Neural cell (in vitro differentiated cells): ENCODE measurements around the gene SLIT3. TPM values are rescaled to one million over a fixed set of nuclear protein-coding genes. Genes with fewer than 3 reads are reported as not detected.

ENCODE experiments used
- H2AFZ ChIP-seq: fragments of 200-600, 300-800 bp; sonication (generic), shearing (Covaris generic); 2 replicates; pipeline ENCODE4 v1.6.0; 2014; ENCODE audit warnings: low read depth, mild to moderate bottlenecking, antibody characterized with exemption, low read length, moderate library complexity
- H3F3A ChIP-seq: fragments of 200-600 bp; shearing (Covaris generic); 2 replicates; pipeline ENCODE4 v1.6.1; 2016; ENCODE audit warnings: mild to moderate bottlenecking, moderate library complexity, mixed read lengths, antibody characterized with exemption, low read length; ENCODE audit not compliant: insufficient read depth, poor library complexity, severe bottlenecking
- H3K27ac ChIP-seq: fragments of 200-600, 300-800 bp; sonication (generic), shearing (Covaris generic); 2 replicates; pipeline ENCODE4 v1.5.1; 2014; ENCODE audit warnings: mild to moderate bottlenecking, low read length, moderate library complexity
- H3K27me3 ChIP-seq: fragments of 300-800, 200-600 bp; sonication (generic), shearing (Covaris generic); 2 replicates; pipeline ENCODE4 v1.6.0; 2014; ENCODE audit warnings: mild to moderate bottlenecking, low read depth, low read length, moderate library complexity; ENCODE audit not compliant: insufficient read depth
- H3K36me3 ChIP-seq: fragments of 300-800, 200-600 bp; sonication (generic), shearing (Covaris generic); 2 replicates; pipeline ENCODE4 v1.5.1; 2014; ENCODE audit warnings: mild to moderate bottlenecking, antibody characterized with exemption, low read length, moderate library complexity; ENCODE audit not compliant: insufficient read depth
- H3K4me2 ChIP-seq: fragments of 300-800, 200-600 bp; sonication (generic), shearing (Covaris generic); 2 replicates; pipeline ENCODE4 v1.6.0; 2014; ENCODE audit warnings: mild to moderate bottlenecking, low read length
- H3K4me3 ChIP-seq: fragments of 300-800, 200-600 bp; sonication (generic), shearing (Covaris generic); 2 replicates; pipeline ENCODE4 v1.5.1; 2014; ENCODE audit warnings: mild to moderate bottlenecking, low read length, moderate library complexity
- H3K79me2 ChIP-seq: fragments of 200-600 bp; shearing (Covaris generic); replicated peaks from 2 replicates; pipeline ENCODE4 v1.6.0; 2014; ENCODE audit warnings: mild to moderate bottlenecking, low read length, moderate library complexity; ENCODE audit not compliant: insufficient read depth
- H3K9ac ChIP-seq: fragments of 300-800, 200-600 bp; sonication (generic), shearing (Covaris generic); 2 replicates; pipeline ENCODE4 v1.6.1; 2016; ENCODE audit warnings: mild to moderate bottlenecking, low read length, mixed read lengths
- H3K9me2 ChIP-seq: fragments of 200-600 bp; shearing (Covaris generic); 2 replicates; pipeline ENCODE4 v1.6.1; 2016; ENCODE audit warnings: mild to moderate bottlenecking, low read length, mixed read lengths; ENCODE audit not compliant: insufficient read depth
- H3K9me3 ChIP-seq: fragments of 200-600, 300-800 bp; sonication (generic), shearing (Covaris generic); 2 replicates; pipeline ENCODE4 v1.6.1; 2016; ENCODE audit warnings: mild to moderate bottlenecking, mixed run types, low read length, moderate library complexity, mixed read lengths
- H4K20me1 ChIP-seq: fragments of 200-600 bp; shearing (Covaris generic); 2 replicates; pipeline ENCODE4 v1.6.1; 2016; ENCODE audit warnings: mild to moderate bottlenecking, mixed run types; ENCODE audit not compliant: insufficient read depth
- CTCF ChIP-seq: fragments of 450-650 bp; IDR thresholded peaks from 2 replicates; pipeline ENCODE4 v1.5.1; 2014; ENCODE audit warnings: antibody characterized with exemption, mild to moderate bottlenecking, moderate library complexity; ENCODE audit not compliant: poor library complexity, severe bottlenecking
- EP300 ChIP-seq: fragments of 450-650 bp; conservative IDR thresholded peaks from 2 replicates; pipeline ENCODE4 v1.6.1; 2014; ENCODE audit warnings: antibody characterized with exemption, mild to moderate bottlenecking, moderate library complexity; ENCODE audit not compliant: poor library complexity, severe bottlenecking
- EZH2 ChIP-seq: fragments of 200-600, 300-800 bp; shearing (Covaris generic), sonication (generic); IDR thresholded peaks from 2 replicates; pipeline ENCODE4 v1.6.1; 2014; ENCODE audit warnings: antibody characterized with exemption, low read length, borderline replicate concordance, mild to moderate bottlenecking; ENCODE audit not compliant: insufficient read depth, poor library complexity, severe bottlenecking
- MXI1 ChIP-seq: fragments of 450-650 bp; conservative IDR thresholded peaks from 2 replicates; pipeline ENCODE4 v1.6.1; 2014; ENCODE audit warnings: antibody characterized with exemption, mild to moderate bottlenecking; ENCODE audit not compliant: poor library complexity, severe bottlenecking
- POLR2AphosphoS5 ChIP-seq: IDR thresholded peaks from 2 replicates; pipeline ENCODE4 v1.6.1; 2012
- RAD21 ChIP-seq: fragments of 450-650 bp; conservative IDR thresholded peaks from 2 replicates; pipeline ENCODE4 v1.6.1; 2014; ENCODE audit warnings: antibody characterized with exemption, mild to moderate bottlenecking, moderate library complexity
- REST ChIP-seq: IDR thresholded peaks from 2 replicates; pipeline ENCODE4 v1.6.1; 2012; ENCODE audit warnings: borderline replicate concordance
- SMC3 ChIP-seq: fragments of 450-650 bp; conservative IDR thresholded peaks from 2 replicates; pipeline ENCODE4 v1.6.1; 2014; ENCODE audit warnings: antibody characterized with exemption, mild to moderate bottlenecking, moderate library complexity; ENCODE audit not compliant: poor library complexity
- TAF1 ChIP-seq: IDR thresholded peaks from 2 replicates; pipeline ENCODE4 v1.6.1; 2012; ENCODE audit warnings: low read depth
- polyA plus RNA-seq: library from polyadenylated mRNA; depleted of rRNA; stranded (reverse); fragments of >200 nt; gene quantifications from 2 replicates; pipeline ENCODE4 v1.2.3, GENCODE V29; 2014

The SLIT3 gene
- polyA plus RNA-seq, 1 donor from 2014 or later, result 1.2 TPM

DNA sequence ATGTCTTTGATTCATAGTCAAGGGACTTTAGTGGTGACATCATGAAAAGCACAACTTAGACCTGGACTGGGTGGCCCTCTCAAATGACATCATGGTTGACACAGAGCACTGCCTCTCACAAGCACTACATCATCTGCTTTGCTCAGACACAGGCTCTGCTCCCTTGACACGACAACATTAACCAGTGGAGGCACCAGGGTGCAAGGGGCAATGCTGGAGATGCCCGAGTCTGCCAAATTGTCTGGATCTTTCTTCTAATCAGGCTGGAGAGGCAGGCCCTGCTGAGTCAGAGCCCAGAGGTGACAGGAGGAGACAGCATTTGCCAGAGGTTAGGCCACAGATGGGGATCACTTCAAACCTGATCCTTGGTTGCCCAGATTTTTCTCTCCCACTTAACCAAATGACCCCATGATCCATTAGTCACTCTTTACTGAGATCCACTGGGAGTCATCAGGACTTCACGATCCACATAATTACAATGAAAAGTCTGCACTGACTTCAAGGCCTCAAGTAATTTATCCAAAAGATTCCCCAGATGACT, 174.4 kb downstream of the SLIT3 start:
- H4K20me1 ChIP-seq, result no peaks in the 10 kb centered on the region
- no peak overlapping the region for H2AFZ ChIP-seq
- H3K36me3 ChIP-seq, result no peaks in the 10 kb centered on the region
- no peaks in the 10 kb centered on the region for H3K79me2 ChIP-seq
- H3K9ac ChIP-seq, result no peak overlapping the region
- H3K4me2 ChIP-seq, result no peak overlapping the region
- H3K27ac ChIP-seq, result no peak overlapping the region
- H3K4me3 ChIP-seq, result no peak overlapping the region
- TF ChIP-seq SMC3 (no peak), EZH2 (no peak), REST (no peak), TAF1 (no peak), POLR2AphosphoS5 (no peak), CTCF (no peak), MXI1 (no peak), EP300 (no peak), RAD21 (no peak)
- H3K9me2 ChIP-seq, result no peaks in the 10 kb centered on the region
- no peaks in the 10 kb centered on the region for H3K9me3 ChIP-seq
- H3K27me3 ChIP-seq, result no peaks in the 10 kb centered on the region
- H3F3A ChIP-seq, result no peaks in the 10 kb centered on the region

DNA sequence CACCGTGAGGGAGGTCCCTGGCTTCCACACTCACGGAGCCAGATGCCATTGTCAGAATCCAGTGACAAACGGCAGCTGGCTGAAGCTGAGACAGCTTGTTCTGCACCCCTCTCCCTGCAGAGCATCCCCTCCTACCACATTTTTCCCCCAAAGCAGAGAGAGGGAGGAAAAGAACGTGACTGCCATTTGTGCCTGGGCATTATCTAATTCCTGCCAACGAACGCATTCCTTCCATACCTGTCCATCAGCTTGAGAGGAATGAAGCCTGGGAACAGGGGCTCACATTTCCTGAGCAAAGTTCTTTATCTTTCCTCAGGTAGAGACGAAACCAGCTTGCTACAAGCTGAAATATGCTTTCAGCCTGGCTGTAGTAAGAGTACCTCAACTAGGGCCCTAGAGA, 175.4 kb downstream of the SLIT3 start:
- TF ChIP-seq POLR2AphosphoS5 (no peak), TAF1 (no peak), REST (no peak), CTCF (no peak), SMC3 (no peak), EP300 (no peak), RAD21 (no peak), EZH2 (no peak), MXI1 (no peak)
- H3K4me2 ChIP-seq, result no peak overlapping the region

More for the DNA sequence above, 175.4 kb downstream of the SLIT3 start:
- H3K9me3 ChIP-seq, result no peaks in the 10 kb centered on the region
- H3K27ac ChIP-seq, result no peak overlapping the region
- no peak overlapping the region for H3K4me3 ChIP-seq
- no peaks in the 10 kb centered on the region for H3F3A ChIP-seq
- H3K27me3 ChIP-seq, result no peaks in the 10 kb centered on the region
- H3K9me2 ChIP-seq, result no peaks in the 10 kb centered on the region
- no peaks in the 10 kb centered on the region for H4K20me1 ChIP-seq
- no peaks in the 10 kb centered on the region for H3K79me2 ChIP-seq
- H2AFZ ChIP-seq, result no peak overlapping the region
- H3K9ac ChIP-seq, result no peak overlapping the region
- H3K36me3 ChIP-seq, result no peaks in the 10 kb centered on the region
